Fibroblast of mammary gland (primary cell): ENCODE results near the gene FLRT3.

ENCODE experiments used
- DNase-seq: peaks from one replicate; pipeline ENCODE4 v3.0.0-alpha.2; 2010; ENCODE audit warnings: low read depth
- H3K4me3 ChIP-seq: 2 replicates; pipeline ENCODE4 v1.5.1; 2011; ENCODE audit warnings: low read depth, mild to moderate bottlenecking, low read length, moderate library complexity; ENCODE audit not compliant: control insufficient read depth
- CTCF ChIP-seq: conservative IDR thresholded peaks from 2 replicates; pipeline ENCODE4 v1.5.1; 2011; ENCODE audit warnings: low read depth, low read length, inconsistent platforms; ENCODE audit not compliant: control insufficient read depth, insufficient read depth

Gene FLRT3

GRCh38 chr20:14291502-14291901 lies 45.9 kb downstream of the FLRT3 start:
- H3K4me3 ChIP-seq = no peak overlapping the region
- no peak for TF ChIP-seq CTCF
- no peak for DNase-seq

GRCh38 chr20:14288341-14289330 lies 48.8 kb downstream of the FLRT3 start:
- DNase-seq = peak; percentile 86
- H3K4me3 ChIP-seq = no peak overlapping the region
- TF ChIP-seq CTCF = no peak

GRCh38 chr20:14284443-14284842 lies 53.0 kb downstream of the FLRT3 start:
- TF ChIP-seq CTCF = no peak
- no peak for DNase-seq
- H3K4me3 ChIP-seq = no peak overlapping the region

- no peak for DNase-seq
- no peak overlapping the region for H3K4me3 ChIP-seq
- TF ChIP-seq CTCF = no peak
Measured at GRCh38 chr20:14282140-14282539, 55.3 kb downstream of the FLRT3 start.
